GM18873 (cell line): ENCODE measurements around the gene BEGAIN.
"Not testable (repeated sequence)": the region's sequence is repeated elsewhere in the genome, so short reads cannot be mapped to it uniquely, and the experiment has no call there.

ENCODE experiments used
- ATAC-seq: cut with Tn5 transposase; IDR thresholded peaks from one replicate; pipeline ENCODE4 v1.9.1; 2021; ENCODE audit warnings: mild to moderate bottlenecking, moderate library complexity, moderate number of reproducible peaks; ENCODE audit not compliant: unreplicated experiment, low FRiP score

Gene BEGAIN

DNA sequence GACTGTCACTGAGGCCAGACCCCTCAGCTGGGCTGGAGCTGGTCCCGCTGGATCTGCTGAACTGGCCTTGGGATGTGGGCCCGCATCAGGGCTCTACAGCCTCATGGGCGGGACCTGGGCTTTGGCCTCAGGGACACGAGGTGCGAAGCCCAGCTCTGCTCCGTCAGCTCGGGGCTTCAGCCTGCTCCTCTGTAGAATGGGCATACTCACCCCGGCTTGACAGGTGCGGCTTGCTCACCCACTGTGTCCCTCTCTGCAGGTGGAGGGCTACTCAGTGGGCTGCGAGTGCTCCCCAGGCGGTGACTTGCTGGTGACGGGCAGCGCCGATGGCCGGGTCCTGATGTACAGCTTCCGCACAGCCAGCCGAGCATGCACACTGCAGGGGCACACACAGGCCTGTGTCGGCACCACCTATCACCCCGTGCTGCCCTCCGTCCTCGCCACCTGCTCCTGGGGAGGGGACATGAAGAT, 57.6 kb downstream of the BEGAIN start:
- ATAC-seq, result no peak

DNA sequence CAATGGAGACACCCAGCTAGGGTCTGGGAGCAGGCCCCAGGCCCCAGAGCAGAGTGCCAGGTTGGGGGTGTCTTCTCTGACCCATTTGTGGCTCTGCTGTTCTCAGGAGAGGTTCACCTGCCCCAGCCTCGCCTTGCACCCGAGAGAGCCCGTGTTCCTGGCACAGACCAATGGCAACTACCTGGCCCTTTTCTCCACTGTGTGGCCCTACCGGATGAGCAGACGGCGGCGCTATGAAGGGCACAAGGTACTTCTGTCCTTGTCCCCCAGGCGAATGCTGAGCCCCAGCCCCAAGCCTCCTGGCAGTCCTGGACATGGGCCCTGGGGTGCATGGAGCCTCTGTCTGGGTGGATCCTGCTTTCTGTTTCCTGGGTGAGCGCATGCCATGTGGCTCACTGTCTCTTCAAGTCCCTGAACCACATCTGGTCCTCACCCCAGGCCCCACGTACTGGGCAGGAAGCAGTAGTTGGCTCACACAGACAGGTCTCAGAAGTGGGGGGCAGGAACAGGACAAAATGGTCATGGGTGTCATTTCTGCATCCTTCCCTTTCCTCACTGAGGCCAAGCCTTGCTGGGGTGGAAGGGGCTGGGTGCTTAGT, 58.2 kb downstream of the BEGAIN start:
- ATAC-seq, result no peak

DNA sequence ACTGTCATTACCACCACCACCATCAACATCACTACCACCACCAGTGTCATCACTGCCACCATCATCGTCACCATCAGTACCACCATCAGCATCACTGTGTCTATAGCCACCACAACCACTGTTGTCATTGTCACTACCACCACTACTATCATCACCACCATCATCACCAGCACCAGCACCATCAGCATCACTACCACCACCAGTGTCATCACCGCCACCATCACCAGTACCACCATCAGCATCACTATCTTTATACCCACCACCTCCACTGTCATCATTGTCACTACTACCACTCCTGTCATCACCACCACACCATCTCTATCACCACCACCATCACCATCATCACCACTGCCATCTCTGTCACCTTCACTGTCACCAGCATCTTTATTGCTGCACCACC, 60.6 kb downstream of the BEGAIN start:
- no peak for ATAC-seq

DNA sequence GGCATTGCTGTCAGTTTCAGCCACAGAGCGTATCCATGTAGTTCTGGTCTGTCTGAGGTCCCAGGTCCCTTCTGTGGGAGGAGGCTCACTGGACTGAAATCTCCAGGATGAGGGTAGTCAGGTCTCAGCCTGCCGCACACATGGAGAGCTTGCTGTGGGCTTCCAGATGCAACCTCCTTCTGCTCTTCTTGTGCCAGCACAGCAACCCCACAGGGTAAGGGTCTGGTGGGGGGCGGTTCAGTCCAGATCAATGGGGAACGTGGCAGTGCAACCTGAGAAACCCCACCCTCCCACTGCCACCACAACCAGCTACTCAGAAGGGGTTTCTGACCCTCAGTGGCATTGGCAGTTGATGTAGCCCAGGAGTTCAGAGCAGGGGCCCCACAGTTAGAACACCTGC, 61.2 kb downstream of the BEGAIN start:
- ATAC-seq, result no peak

DNA sequence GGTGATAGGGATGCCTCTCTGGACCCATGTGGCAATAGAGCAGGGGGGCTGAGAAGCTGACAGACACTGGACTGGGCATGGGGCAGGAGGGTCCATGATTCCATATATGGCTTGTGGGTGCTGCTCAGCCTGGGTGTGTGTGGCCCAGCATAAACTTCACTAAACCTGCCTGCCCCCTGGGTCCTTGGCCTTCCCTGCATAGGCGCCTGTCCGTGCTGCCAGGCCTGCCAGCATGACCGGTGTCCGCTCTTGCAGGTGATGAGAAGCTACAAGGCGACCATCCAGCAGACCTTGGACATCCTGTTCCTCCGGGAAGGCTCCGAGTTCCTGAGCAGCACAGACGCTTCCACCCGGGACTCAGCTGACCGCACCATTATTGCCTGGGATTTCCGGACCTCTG, 61.6 kb downstream of the BEGAIN start:
- no peak for ATAC-seq

DNA sequence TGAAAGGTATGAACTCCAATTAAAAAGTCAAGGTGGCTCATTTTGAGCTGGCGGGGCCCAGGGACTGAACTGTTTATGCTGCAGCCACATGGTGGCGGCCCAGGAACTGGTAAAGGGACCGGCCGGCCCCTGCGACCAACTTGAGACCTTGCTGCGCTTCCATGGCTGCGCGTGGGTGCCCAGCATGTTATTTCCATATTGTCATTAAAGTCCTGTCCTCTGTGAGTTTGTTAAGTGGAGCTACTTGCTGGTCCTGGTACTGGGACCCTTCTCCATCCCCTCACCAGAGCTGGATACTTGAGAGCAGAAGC, 62.3 kb downstream of the BEGAIN start:
- ATAC-seq, result no peak

DNA sequence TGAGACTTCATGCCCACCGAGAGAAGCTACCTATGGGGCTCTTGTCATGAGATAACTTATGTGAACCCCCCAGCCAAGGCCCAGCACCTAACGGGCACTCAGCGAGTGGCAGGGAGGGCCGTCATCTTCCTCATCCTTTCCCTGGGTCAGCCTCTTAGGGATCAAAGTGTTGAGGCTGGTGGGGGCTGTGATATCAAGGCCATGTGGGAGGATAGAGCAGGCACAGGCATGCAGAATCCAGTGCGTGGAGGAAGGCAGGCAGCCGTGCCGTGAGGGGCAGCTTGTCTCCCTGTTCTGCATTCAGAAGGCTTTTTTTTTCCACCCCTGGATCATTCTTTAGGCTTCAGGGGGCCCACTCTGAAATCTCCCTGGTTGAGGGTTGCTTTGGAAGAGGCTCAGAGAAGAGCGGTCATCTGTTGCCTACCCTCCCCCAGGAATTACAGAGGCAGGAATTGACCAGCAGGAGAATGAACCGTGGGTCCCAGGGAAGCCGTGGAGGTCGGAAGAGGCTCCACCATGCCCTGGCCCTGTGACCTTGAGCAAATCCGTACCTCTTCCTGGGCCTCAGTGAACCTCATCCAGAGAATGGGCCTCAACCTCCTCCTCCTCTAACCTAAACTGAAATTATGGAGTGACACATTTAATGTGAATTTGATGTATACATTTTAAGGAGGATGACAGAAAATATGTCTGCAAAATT, 62.8 kb downstream of the BEGAIN start:
- ATAC-seq, result no peak

DNA sequence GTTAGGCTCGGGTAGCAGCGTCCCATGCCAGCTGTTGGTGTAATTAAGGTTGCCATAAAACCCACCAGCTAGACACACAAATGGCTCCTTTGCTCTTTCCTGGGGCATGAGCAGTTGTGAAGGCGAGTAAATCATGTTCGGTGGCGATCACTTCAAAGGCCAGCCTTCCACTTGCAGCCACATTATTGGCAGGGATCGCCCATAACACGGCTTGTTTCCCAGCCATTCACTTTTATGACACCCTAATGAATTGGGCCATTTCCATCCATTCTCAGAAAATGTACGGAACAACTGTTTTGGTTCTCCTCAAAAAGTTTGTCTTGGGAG, 63.4 kb downstream of the BEGAIN start:
- no peak for ATAC-seq

DNA sequence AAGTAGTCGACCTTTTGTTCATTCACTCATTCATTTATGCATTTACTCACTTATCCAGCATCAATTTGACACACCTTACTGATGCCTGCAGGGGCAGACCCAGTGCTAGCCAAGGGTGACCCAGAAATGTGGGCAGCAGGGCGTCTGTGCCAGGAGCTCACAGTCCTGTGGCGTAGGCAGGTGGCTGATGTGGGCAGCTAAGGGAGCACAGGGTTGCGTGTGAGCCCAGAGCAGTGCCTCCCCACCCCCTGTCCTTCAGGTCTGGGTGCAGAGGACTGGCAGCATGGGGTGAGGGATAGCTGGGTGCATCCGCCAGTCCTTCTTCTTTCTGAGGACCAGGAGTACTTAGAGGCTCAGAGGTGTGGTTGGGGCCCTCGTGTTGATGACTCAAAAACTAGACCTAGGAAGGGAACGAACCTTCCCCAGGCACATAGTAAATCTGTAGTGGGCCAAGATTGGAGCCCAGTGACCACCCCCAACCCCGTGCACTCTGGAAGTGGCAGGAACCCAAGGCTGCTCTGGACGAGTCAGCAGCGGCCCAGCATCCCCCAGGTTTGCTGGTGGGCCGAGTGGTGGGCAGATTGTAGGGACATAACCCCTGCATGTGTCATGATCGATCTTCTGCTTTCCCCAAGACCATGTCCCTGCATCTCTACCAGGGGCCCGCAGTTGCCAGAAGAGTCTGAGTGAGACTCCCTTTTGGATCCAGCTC, 63.9 kb downstream of the BEGAIN start:
- no peak for ATAC-seq

GRCh38 chr14:100522616-100523099, 64.6 kb downstream of the BEGAIN start:
- ATAC-seq, result no peak

DNA sequence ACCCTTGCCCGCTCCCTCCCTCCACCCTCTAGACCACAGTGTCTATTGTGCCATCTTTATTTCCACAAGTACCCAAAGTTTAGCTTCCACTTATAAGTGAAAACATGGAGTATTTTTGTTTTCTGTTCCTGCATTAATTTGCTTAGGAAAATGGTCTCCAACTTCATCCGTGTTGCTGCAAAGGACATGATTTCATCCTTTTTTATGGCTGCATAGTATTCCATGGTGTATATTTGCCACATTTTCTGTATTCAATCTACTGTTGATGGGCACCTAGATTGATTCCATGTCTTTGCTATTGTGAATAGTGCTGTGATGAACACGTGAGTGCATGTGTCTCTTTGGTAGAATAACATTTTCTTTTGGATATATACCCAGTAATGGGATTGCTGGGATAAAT, 81.2 kb downstream of the BEGAIN start:
- not testable (repeated sequence) for ATAC-seq

GRCh38 chr14:100504372-100505078, 82.7 kb downstream of the BEGAIN start:
- no peak for ATAC-seq

DNA sequence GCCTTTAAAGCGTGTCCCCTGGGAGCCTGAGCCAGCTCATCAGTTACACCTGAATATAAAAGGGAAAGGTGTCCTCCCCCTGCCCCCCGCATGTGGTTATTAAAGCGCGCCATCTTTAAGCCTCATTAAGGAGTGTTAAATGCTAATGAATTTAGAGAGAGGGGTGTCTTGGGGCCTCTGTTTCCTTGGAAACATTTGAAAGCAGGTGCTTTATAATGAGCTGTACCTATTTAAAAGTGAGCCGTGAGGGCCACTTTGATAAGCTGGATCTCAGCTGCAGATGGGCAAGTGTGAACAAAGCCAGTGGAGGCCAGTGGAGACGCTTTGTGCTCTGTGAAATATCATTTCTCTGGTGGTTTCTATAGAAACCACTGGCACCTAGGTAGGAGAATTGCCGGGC, 84.0 kb downstream of the BEGAIN start:
- no peak for ATAC-seq

DNA sequence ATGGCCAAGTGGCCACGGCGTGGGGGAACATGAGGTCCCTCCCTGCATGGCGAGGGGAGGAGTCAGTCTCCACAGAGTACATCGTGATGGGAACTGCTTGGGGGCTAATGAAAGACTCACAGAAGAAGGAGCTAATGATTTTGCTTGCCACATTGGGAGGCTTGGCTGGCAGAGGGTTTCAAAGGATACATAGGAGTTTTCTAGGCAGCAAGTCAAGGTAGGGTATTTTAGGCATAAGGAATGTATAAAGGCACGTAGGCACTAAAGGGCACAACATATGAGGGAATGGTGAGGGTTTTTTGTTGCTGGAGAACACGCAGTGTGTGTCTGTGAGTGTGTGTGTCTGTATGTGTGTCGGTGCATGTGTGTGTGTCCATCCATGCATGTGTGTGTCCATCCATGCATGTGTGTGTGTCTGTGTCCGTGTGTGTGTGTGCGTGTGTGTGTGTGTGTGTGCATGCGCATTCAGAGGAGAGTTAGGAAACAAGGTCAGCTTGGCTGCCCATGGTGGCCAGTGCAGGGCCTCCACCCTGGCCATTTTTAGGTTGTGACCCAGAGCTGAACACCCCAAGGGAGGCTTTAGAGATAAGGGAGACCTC, 84.5 kb downstream of the BEGAIN start:
- no peak for ATAC-seq

DNA sequence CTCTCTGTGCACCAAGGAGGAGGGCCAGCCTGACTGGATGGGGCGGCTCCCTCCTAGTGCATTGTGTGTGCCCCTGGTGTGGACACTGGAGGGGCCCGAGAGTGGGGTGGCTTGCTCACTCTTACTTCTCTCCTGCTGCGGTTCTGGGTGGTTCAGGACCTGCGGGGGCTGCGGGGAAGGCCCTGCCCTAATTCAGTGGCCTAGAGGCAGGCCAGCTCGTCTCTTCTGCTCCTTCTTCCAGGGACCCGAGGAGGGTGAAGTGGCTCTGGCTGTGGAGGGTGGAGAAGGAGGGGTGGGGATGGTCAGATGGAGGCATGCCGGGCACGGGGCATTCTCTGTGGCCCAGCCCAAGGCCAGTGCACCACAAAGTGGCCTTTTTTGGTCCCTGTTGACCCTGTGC, 87.1 kb downstream of the BEGAIN start:
- ATAC-seq, result no peak

- ATAC-seq, result no peak
Measured at GRCh38 chr14:100498068-100498467, 89.1 kb downstream of the BEGAIN start.

DNA sequence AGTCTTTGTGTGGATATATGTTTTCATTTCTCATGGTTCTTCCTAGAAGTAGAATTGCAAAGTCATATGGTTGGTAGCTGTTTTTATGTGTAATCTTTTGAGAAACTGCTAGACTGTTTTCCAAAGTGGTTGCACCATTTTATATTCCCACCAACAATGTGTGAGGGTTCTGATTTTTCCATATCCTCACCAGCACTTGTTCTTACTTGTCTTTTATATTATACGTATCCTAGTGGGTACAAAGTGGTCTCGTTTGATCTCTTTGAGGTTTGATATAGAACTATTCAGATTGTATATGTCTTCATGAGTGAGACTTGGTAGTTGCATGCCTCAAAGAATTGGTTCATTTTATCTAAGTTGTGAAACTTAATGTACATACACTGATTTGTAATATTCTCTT, 91.3 kb downstream of the BEGAIN start:
- ATAC-seq, result no peak

GRCh38 chr14:100494645-100495044, 92.6 kb downstream of the BEGAIN start:
- ATAC-seq, result no peak

GRCh38 chr14:100490252-100490651, 97.0 kb downstream of the BEGAIN start:
- ATAC-seq, result no peak

DNA sequence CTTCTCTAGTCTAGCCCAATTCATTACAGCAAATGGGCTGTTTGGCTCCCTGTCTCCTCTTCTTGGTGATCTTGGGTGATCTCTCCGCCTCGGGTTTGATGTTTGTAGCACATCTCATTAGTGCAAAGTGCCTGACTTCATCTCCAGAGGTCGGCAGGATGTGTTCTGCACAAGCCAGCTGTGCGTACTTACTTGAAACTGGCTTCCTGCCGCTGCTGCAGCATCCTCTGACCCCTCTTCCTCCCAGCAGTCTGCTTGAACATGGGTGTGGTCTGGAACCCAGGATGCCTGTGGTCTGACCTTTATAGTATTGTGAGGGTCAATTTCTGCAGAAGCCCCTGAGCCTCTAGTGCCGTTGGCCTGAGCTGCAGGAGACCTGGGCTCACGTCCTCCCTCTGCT, 99.2 kb downstream of the BEGAIN start:
- no peak for ATAC-seq

- no peak for ATAC-seq
Measured at GRCh38 chr14:100487304-100487703, 99.9 kb downstream of the BEGAIN start.
